ENCODE results near the gene DDC. TPM values are rescaled to one million over a fixed set of nuclear protein-coding genes. Genes with fewer than 3 reads are reported as not detected.

DDC gene
- total and polyA plus RNA-seq, 4 donors: 0.23 to 3.1 (median 1.6) TPM

DNA sequence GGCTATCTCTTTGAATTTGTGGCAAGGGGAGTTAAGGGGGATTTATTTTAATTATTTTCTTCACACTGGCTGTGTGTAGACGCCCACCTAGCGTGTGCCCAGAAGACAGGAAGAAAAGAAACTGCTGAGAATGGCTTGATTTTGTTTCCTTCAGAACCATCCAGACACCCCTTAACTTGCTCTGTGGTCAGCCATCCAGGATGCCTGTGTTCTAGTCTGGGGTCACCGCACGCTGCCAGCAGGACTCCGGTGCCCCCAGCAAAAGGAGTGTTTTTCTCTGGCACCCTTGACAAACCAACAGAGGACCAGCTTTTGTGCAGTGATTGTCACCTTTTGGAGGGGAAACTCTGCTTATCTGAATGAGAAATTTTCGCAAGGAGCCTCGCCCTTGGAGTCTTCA, 5.3 kb downstream of the DDC start:
- Histone ChIP-seq H3K4me1 (ENCODE audit: control insufficient read depth in 5 of 5, insufficient read depth in 5 of 5, low read length in 5 of 5) (peaks cover 0 to 9% (median 4%) of the 10 kb centered on the region in 5 donors), H3K9ac (ENCODE audit: insufficient read depth in 1 of 2, low read length in 2 of 2) (no peak overlapping the region), H3K4me3 (no peak overlapping the region), H3K27me3 (ENCODE audit: control insufficient read depth in 3 of 3, insufficient read depth in 3 of 3, low read length in 2 of 3) (no peaks in the 10 kb centered on the region), H3K36me3 (ENCODE audit: control insufficient read depth in 4 of 4, insufficient read depth in 4 of 4, low read length in 4 of 4) (no peaks in the 10 kb centered on the region), H3K27ac (ENCODE audit: low read depth in 1 of 2, low read length in 1 of 2) (no peak overlapping the region), H3K9me3 (ENCODE audit: control insufficient read depth in 4 of 4, insufficient read depth in 3 of 4, low read length in 3 of 4) (no peaks in the 10 kb centered on the region)
- TF ChIP-seq CTCF (IDR thresholded peaks at IDR 0.05; ENCODE audit: control extremely low read depth, extremely low read depth): no peak
- ATAC-seq (ENCODE audit: insufficient read depth, low FRiP score) (no peak), DNase-seq (no peak)
- 73 to 74% methylated on average over 7 of the region's 7 CpGs for WGBS, 2 donors

- ATAC-seq (ENCODE audit: insufficient read depth, low FRiP score) (no peak), DNase-seq (no peak)
- H3K9me3 ChIP-seq (ENCODE audit: control insufficient read depth in 4 of 4, insufficient read depth in 3 of 4, low read length in 3 of 4): no peaks in the 10 kb centered on the region
- no peak overlapping the region for H3K27ac ChIP-seq (ENCODE audit: low read depth in 1 of 2, low read length in 1 of 2)
- no peak for TF ChIP-seq CTCF (IDR thresholded peaks at IDR 0.05; ENCODE audit: control extremely low read depth, extremely low read depth)
- no peaks in the 10 kb centered on the region for H3K27me3 ChIP-seq (ENCODE audit: control insufficient read depth in 3 of 3, insufficient read depth in 3 of 3, low read length in 2 of 3)
- WGBS, 2 donors: 63 to 69% methylated on average over 5 of the region's 5 CpGs
- H3K36me3 ChIP-seq (ENCODE audit: control insufficient read depth in 4 of 4, insufficient read depth in 4 of 4, low read length in 4 of 4): no peaks in the 10 kb centered on the region
- no peak overlapping the region for H3K9ac ChIP-seq (ENCODE audit: insufficient read depth in 1 of 2, low read length in 2 of 2)
- H3K4me1 ChIP-seq (ENCODE audit: control insufficient read depth in 5 of 5, insufficient read depth in 5 of 5, low read length in 5 of 5): peaks cover 0 to 9% (median 4%) of the 10 kb centered on the region in 5 donors
- no peak overlapping the region for H3K4me3 ChIP-seq
These were observed 6.7 kb downstream of the DDC start for GRCh38 chr7:50558294-50559053.

GRCh38 chr7:50557099-50557498, 8.1 kb downstream of the DDC start:
- TF ChIP-seq CTCF (IDR thresholded peaks at IDR 0.05; ENCODE audit: control extremely low read depth, extremely low read depth): no peak
- H3K9me3 ChIP-seq (ENCODE audit: control insufficient read depth in 4 of 4, insufficient read depth in 3 of 4, low read length in 3 of 4): no peaks in the 10 kb centered on the region
- H3K27ac ChIP-seq (ENCODE audit: low read depth in 1 of 2, low read length in 1 of 2): no peak overlapping the region
- H3K27me3 ChIP-seq (ENCODE audit: control insufficient read depth in 3 of 3, insufficient read depth in 3 of 3, low read length in 2 of 3): no peaks in the 10 kb centered on the region
- H3K4me1 ChIP-seq (ENCODE audit: control insufficient read depth in 5 of 5, insufficient read depth in 5 of 5, low read length in 5 of 5): peaks cover 0 to 9% (median 4%) of the 10 kb centered on the region in 5 donors
- whole genome bisulfite sequencing, 2 donors: 55 to 67% methylated on average over 2 of the region's 2 CpGs
- no peak for ATAC-seq (ENCODE audit: insufficient read depth, low FRiP score)
- no peaks in the 10 kb centered on the region for H3K36me3 ChIP-seq (ENCODE audit: control insufficient read depth in 4 of 4, insufficient read depth in 4 of 4, low read length in 4 of 4)
- no peak overlapping the region for H3K4me3 ChIP-seq
- H3K9ac ChIP-seq (ENCODE audit: insufficient read depth in 1 of 2, low read length in 2 of 2): no peak overlapping the region
- peak in 2 of 3 donors; percentile 71 to 76 for DNase-seq
